Activated T-helper 17 cell treated with anti-CD3 and anti-CD28 coated beads, Interleukin-2, amount 50 U/mL, for 72 hours (primary cell): Measurements from ENCODE around the gene PCDHGC3. TPM values are rescaled to one million over a fixed set of nuclear protein-coding genes. Genes with fewer than 3 reads are reported as not detected.
A peak's percentile ranks its signal among the peaks of the same experiment; 100 is the strongest.

ENCODE experiments used
- ATAC-seq: fragments of 150-1000 bp; cut with Tn5 transposase; replicated peaks from 2 replicates; pipeline ENCODE4 v1.10.0; 2021; ENCODE audit warnings: mild to moderate bottlenecking, moderate library complexity
- H3K27ac Mint-ChIP-seq: one replicate; pipeline ENCODE4 v1.8.0; 2022; ENCODE audit warnings: mixed read lengths
- H3K27me3 Mint-ChIP-seq: one replicate; pipeline ENCODE4 v1.8.0; 2022; ENCODE audit warnings: mixed read lengths
- H3K36me3 Mint-ChIP-seq: one replicate; pipeline ENCODE4 v1.8.0; 2022; ENCODE audit warnings: low read depth, mild to moderate bottlenecking, mixed read lengths
- H3K4me1 Mint-ChIP-seq: one replicate; pipeline ENCODE4 v1.8.0; 2022; ENCODE audit warnings: mixed read lengths
- H3K4me3 Mint-ChIP-seq: one replicate; pipeline ENCODE4 v1.8.0; 2022; ENCODE audit warnings: mild to moderate bottlenecking, mixed read lengths
- H3K9me3 Mint-ChIP-seq: one replicate; pipeline ENCODE4 v1.8.0; 2022; ENCODE audit warnings: mixed read lengths
- total RNA-seq, 2 donors: library from RNA; stranded (reverse); gene quantifications; one replicate each; pipeline ENCODE4 v1.2.3, GENCODE V29; 2022

Gene PCDHGC3
- total RNA-seq, 2 donors from 2014 or later, result 0.56 TPM; not detected in 1

DNA sequence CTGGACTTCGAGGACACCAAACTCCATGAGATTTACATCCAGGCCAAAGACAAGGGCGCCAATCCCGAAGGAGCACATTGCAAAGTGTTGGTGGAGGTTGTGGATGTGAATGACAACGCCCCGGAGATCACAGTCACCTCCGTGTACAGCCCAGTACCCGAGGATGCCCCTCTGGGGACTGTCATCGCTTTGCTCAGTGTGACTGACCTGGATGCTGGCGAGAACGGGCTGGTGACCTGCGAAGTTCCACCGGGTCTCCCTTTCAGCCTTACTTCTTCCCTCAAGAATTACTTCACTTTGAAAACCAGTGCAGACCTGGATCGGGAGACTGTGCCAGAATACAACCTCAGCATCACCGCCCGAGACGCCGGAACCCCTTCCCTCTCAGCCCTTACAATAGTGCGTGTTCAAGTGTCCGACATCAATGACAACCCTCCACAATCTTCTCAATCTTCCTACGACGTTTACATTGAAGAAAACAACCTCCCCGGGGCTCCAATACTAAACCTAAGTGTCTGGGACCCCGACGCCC is 1.3 kb downstream of the PCDHGC3 start:
- no peak overlapping the region for H3K27ac Mint-ChIP-seq
- H3K36me3 Mint-ChIP-seq, result no peaks in the 10 kb centered on the region
- H3K9me3 Mint-ChIP-seq, result no peaks in the 10 kb centered on the region
- peaks cover 8% of the 10 kb centered on the region for H3K4me1 Mint-ChIP-seq
- peaks cover 51% of the 10 kb centered on the region for H3K27me3 Mint-ChIP-seq
- peak overlapping the region; percentile 87 for H3K4me3 Mint-ChIP-seq
- ATAC-seq, result no peak

DNA sequence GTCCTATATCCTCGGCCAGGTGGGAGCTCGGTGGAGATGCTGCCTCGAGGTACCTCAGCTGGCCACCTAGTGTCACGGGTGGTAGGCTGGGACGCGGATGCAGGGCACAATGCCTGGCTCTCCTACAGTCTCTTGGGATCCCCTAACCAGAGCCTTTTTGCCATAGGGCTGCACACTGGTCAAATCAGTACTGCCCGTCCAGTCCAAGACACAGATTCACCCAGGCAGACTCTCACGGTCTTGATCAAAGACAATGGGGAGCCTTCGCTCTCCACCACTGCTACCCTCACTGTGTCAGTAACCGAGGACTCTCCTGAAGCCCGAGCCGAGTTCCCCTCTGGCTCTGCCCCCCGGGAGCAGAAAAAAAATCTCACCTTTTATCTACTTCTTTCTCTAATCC is 2.0 kb downstream of the PCDHGC3 start:
- no peaks in the 10 kb centered on the region for H3K9me3 Mint-ChIP-seq
- H3K27ac Mint-ChIP-seq, result no peak overlapping the region
- peaks cover 8% of the 10 kb centered on the region for H3K4me1 Mint-ChIP-seq
- H3K27me3 Mint-ChIP-seq, result peaks cover 56% of the 10 kb centered on the region
- H3K4me3 Mint-ChIP-seq, result peak overlapping the region; percentile 87
- H3K36me3 Mint-ChIP-seq, result no peaks in the 10 kb centered on the region
- no peak for ATAC-seq

DNA sequence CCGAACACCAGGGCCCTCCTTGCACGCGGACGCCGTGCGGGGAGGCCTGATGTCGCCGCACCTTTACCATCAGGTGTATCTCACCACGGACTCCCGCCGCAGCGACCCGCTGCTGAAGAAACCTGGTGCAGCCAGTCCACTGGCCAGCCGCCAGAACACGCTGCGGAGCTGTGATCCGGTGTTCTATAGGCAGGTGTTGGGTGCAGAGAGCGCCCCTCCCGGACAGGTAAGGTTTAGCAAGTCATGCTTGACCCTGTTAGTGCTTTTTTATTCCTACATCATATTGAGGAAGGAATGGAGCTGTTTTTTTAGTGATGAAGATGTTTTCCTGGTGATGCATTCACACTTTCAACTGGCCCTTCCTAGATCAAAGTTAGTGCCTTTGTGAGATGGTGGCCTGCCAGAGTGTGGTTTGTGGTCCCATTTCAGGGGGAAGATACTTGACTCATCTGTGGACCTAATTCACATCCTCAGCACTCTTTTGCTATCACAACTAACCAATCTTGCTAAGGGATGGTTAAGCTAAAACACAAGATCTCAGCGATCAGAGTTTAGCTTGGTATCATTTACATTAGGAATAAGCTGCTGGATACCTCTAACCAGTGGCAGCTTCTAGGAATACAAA is 2.7 kb downstream of the PCDHGC3 start:
- Mint-ChIP-seq H3K4me1 (peaks cover 8% of the 10 kb centered on the region), H3K36me3 (no peaks in the 10 kb centered on the region), H3K27ac (no peak overlapping the region), H3K9me3 (no peaks in the 10 kb centered on the region), H3K27me3 (peaks cover 60% of the 10 kb centered on the region), H3K4me3 (no peak overlapping the region)
- peak; percentile 28 for ATAC-seq

DNA sequence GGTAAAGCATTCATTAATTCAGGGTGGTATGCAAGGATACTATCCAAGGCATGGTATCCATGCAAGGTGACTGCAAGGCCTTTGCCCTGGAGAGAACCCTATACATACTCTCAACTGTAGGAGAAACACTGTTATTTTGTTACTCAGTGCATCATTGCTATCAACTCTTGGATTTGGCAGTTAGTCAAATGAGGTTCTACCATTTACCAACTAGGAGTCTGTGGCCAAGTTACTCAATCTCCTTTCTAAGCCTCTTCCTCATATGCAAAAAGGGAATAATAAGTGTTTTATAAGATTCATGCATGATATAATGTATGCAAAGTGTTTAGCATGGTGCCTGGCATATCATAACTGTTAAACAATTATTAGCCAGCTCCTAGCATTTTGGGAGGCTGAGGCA is 4.0 kb downstream of the PCDHGC3 start:
- ATAC-seq, result no peak

DNA sequence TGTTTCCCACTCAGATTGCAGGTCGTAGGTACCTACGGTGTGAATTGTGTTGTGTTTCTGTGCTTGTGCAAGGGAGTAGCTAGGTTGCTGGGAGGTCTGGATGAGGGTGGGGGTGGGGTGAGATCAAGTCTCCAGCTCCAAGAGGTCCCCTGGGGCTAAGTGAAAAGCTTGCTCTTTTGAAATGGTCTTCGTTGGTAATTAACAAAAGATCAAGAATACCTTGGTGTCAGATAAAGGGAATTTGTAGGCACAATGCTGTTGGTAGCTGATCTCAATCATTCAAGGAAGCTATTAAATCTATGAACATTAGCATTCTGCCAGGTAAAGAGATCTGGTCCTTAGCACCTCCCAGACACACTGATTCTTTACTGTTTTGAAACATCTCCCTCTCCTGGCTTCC is 8.1 kb downstream of the PCDHGC3 start:
- no peaks in the 10 kb centered on the region for H3K36me3 Mint-ChIP-seq
- H3K27ac Mint-ChIP-seq, result no peak overlapping the region
- H3K4me1 Mint-ChIP-seq, result no peaks in the 10 kb centered on the region
- ATAC-seq, result no peak
- peaks cover 68% of the 10 kb centered on the region for H3K27me3 Mint-ChIP-seq
- H3K4me3 Mint-ChIP-seq, result no peak overlapping the region
- H3K9me3 Mint-ChIP-seq, result no peaks in the 10 kb centered on the region

More for the DNA sequence above, 4.0 kb downstream of the PCDHGC3 start:
- peaks cover 73% of the 10 kb centered on the region for H3K27me3 Mint-ChIP-seq
- peaks cover 8% of the 10 kb centered on the region for H3K4me1 Mint-ChIP-seq
- no peaks in the 10 kb centered on the region for H3K9me3 Mint-ChIP-seq
- no peaks in the 10 kb centered on the region for H3K36me3 Mint-ChIP-seq
- no peak overlapping the region for H3K27ac Mint-ChIP-seq
- H3K4me3 Mint-ChIP-seq, result no peak overlapping the region

DNA sequence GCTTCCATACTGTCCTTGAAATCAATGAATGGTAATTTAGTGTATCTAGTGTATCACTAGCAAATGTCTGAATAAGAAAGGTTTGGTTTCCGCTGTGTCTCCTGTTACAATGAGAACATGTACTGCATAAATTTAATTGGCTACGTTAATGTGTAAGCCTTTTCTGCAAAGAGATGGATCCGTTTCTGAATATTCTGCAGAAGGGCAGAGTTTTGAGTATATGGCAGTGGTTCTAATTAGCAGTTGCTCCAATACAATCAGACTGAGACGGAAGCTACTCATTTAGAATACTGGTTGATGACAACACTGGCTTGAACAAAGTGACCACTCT is 8.5 kb downstream of the PCDHGC3 start:
- no peak for ATAC-seq
- Mint-ChIP-seq H3K4me1 (no peaks in the 10 kb centered on the region), H3K27me3 (peaks cover 70% of the 10 kb centered on the region), H3K27ac (no peak overlapping the region), H3K4me3 (no peak overlapping the region), H3K36me3 (no peaks in the 10 kb centered on the region), H3K9me3 (no peaks in the 10 kb centered on the region)

DNA sequence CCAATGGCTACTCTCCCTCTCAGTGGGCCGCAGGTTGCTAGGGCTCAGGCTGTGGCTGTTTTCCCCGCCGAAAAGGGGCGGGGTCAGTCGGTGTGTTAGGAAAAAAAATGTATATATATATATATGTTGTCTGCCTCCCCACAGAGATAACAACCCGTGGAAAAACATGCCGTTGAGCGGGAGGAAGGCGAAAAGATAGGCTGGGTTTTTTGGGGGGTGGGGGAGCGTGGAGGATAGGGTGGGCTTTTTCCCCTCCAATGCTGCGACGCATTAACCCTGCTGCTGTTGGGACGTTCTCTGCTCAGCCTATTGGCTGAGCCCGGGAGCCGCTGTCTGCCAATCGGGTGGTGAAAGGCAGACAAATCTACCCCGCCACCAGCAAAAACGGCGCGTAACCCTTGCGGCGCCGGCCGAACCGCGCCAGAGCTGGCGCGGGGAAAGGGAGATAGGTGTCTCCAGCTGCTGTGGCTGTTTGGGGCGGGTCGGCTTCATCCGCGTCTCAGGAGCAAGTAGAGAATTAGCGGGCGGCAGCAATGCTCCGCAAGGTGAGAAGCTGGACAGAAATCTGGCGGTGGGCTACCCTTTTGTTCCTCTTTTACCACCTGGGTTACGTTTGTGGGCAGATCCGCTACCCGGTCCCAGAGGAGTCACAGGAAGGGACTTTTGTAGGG is 9.0 kb downstream of the PCDHGC3 start, which contains the start of gene PCDHGC4:
Gene PCDHGC4 (plus strand): TSS at position 390 of the 671 bp plus-strand sequence. CDS start 144 bp downstream, at position 534.
- no peak within 1 kb of the TSS for H3K27ac Mint-ChIP-seq
- ATAC-seq, result no peak
- no peaks in the 10 kb centered on the region for H3K4me1 Mint-ChIP-seq
- H3K9me3 Mint-ChIP-seq, result no peaks in the 10 kb centered on the region
- no peaks in the 10 kb centered on the region for H3K36me3 Mint-ChIP-seq
- peaks cover 69% of the 10 kb centered on the region for H3K27me3 Mint-ChIP-seq
- H3K4me3 Mint-ChIP-seq, result peak within 1 kb of the TSS; percentile 25

DNA sequence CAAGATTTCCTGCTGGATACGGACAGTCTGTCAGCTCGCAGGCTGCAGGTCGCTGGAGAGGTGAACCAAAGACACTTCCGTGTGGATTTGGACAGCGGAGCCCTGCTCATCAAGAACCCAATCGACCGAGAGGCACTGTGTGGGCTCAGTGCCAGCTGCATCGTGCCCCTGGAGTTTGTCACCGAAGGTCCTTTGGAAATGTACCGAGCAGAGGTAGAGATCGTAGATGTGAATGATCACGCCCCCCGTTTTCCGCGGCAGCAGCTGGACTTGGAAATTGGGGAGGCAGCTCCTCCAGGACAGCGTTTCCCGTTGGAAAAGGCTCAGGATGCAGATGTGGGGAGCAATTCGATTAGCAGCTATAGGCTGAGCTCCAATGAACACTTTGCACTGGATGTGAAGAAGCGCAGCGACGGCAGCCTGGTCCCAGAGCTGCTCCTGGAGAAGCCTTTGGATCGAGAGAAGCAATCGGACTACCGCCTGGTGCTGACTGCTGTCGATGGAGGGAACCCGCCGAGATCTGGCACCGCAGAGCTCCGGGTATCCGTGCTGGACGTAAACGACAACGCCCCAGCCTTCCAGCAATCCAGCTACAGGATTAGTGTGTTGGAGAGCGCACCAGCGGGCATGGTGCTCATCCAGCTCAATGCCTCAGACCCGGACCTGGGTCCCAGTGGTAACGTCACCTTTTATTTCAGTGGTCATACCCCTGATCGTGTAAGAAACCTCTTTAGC is 9.7 kb downstream of the PCDHGC3 start:
- Mint-ChIP-seq H3K36me3 (no peaks in the 10 kb centered on the region), H3K4me3 (peak overlapping the region; percentile 25), H3K27me3 (peaks cover 71% of the 10 kb centered on the region), H3K9me3 (no peaks in the 10 kb centered on the region), H3K4me1 (no peaks in the 10 kb centered on the region), H3K27ac (no peak overlapping the region)
- no peak for ATAC-seq

DNA sequence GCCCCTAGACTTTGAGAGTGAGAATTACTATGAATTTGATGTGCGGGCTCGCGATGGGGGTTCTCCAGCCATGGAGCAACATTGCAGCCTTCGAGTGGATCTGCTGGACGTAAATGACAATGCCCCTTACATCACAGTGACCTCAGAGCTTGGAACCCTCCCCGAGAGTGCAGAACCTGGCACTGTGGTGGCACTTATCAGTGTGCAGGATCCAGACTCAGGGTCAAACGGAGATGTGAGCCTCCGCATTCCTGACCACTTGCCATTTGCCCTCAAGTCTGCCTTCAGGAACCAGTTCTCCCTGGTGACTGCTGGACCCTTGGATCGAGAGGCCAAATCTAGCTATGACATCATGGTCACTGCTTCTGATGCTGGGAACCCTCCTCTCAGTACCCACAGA is 10.3 kb downstream of the PCDHGC3 start:
- Mint-ChIP-seq H3K27ac (no peak overlapping the region), H3K4me1 (no peaks in the 10 kb centered on the region), H3K9me3 (no peaks in the 10 kb centered on the region), H3K27me3 (peaks cover 72% of the 10 kb centered on the region), H3K36me3 (no peaks in the 10 kb centered on the region), H3K4me3 (no peak overlapping the region)
- no peak for ATAC-seq

DNA sequence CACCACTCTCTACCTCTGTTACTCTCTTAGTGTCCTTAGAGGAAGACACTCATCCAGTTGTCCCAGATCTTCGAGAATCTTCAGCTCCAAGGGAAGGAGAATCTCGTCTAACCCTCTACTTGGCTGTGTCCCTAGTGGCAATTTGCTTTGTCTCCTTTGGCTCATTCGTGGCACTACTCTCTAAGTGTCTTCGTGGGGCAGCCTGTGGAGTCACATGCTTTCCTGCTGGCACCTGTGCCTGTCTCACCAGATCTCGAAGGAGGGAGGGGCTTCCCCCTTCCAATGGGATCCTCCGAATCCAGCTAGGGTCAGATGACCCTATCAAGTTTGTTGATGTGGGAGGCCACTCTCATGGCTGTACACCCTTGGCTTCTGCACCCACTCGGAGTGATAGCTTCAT is 11.4 kb downstream of the PCDHGC3 start:
- Mint-ChIP-seq H3K27me3 (peaks cover 74% of the 10 kb centered on the region), H3K27ac (no peak overlapping the region), H3K4me3 (no peak overlapping the region), H3K4me1 (no peaks in the 10 kb centered on the region), H3K36me3 (peaks cover 4% of the 10 kb centered on the region), H3K9me3 (no peaks in the 10 kb centered on the region)
- no peak for ATAC-seq

DNA sequence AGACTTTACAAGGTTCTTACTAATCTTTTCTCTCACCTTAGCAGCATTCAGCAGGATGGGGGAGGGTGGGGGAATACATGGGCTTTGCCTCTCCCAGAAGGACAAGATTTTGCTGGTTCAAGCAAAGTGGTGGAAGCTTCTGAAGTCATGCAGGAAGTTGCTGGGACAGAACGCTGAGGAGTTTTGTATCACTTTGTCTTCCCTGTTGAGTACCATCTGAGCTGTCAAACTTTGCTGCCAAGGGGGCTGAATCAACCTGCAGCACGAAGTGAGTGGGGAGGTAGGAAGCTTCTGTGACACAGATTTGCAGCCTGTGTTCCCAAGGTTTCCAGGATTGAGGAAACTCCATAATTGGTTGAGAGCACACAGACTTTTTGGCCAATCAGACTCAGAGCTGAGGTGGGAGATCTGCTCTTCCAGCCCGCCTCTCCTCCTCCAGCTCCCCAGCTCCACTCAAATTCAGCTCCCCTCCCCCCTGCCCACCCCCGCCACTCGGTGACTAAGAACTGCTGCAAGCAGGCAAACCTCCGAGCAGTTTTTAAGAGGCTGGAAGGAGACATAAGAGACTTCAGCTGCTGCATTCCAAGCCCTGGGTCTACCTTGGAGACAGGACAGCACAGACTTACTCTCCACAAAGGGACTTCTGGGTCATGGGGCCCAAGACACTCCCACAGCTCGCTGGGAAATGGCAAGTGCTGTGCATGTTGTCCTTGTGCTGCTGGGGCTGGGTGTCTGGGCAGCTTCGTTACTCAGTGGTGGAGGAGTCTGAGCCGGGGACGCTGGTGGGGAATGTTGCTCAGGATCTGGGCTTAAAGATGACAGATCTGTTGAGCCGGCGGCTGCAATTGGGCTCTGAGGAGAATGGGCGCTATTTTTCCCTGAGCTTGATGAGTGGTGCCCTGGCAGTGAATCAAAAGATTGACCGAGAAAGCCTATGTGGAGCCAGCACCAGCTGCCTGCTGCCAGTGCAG is 13.1 kb downstream of the PCDHGC3 start, which contains the start of gene PCDHGC5:
Gene PCDHGC5 (plus strand): TSS at position 491 of the 971 bp plus-strand sequence. CDS start 160 bp downstream, at position 651.
- Mint-ChIP-seq H3K27me3 (peaks cover 69% of the 10 kb centered on the region), H3K4me1 (no peaks in the 10 kb centered on the region), H3K4me3 (no peak within 1 kb of the TSS), H3K36me3 (peaks cover 5% of the 10 kb centered on the region), H3K9me3 (no peaks in the 10 kb centered on the region), H3K27ac (no peak within 1 kb of the TSS)
- no peak for ATAC-seq

DNA sequence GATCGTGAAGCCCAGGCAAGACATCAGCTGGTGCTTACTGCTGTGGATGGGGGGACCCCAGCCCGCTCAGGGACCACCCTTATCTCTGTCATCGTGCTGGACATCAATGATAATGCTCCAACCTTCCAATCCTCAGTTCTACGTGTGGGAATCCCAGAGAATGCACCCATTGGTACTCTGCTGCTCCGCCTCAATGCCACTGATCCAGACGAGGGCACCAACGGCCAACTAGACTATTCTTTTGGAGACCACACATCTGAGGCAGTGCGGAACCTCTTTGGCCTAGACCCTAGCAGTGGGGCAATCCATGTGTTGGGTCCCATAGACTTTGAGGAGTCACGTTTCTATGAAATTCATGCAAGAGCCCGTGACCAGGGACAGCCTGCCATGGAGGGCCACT is 14.1 kb downstream of the PCDHGC3 start:
- H3K9me3 Mint-ChIP-seq, result no peaks in the 10 kb centered on the region
- H3K4me1 Mint-ChIP-seq, result no peaks in the 10 kb centered on the region
- peaks cover 65% of the 10 kb centered on the region for H3K27me3 Mint-ChIP-seq
- no peak overlapping the region for H3K27ac Mint-ChIP-seq
- no peak for ATAC-seq
- H3K4me3 Mint-ChIP-seq, result no peak overlapping the region
- H3K36me3 Mint-ChIP-seq, result peaks cover 5% of the 10 kb centered on the region

DNA sequence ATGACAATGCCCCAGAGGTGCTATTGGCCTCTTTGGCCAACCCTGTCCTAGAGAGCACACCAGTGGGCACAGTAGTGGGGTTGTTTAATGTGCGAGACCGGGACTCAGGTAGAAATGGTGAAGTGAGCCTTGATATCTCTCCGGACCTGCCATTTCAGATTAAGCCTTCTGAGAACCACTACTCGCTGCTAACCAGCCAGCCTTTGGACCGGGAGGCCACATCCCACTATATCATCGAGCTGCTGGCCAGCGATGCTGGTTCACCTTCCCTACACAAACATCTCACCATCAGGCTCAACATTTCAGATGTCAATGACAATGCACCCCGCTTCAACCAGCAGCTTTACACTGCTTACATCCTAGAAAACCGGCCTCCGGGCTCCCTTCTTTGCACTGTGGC is 14.5 kb downstream of the PCDHGC3 start:
- Mint-ChIP-seq H3K4me1 (peaks cover 2% of the 10 kb centered on the region), H3K36me3 (peaks cover 5% of the 10 kb centered on the region), H3K27ac (no peak overlapping the region), H3K27me3 (peaks cover 62% of the 10 kb centered on the region), H3K9me3 (no peaks in the 10 kb centered on the region), H3K4me3 (no peak overlapping the region)
- ATAC-seq, result no peak

DNA sequence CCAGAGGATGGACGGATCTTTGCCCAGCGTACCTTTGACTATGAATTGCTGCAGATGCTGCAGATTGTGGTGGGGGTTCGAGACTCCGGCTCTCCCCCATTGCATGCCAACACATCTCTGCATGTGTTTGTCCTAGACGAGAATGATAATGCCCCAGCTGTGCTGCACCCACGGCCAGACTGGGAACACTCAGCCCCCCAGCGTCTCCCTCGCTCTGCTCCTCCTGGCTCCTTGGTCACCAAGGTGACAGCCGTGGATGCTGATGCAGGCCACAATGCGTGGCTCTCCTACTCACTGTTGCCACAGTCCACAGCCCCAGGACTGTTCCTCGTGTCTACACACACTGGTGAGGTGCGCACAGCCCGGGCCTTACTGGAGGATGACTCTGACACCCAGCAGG is 15.0 kb downstream of the PCDHGC3 start:
- H3K36me3 Mint-ChIP-seq, result peaks cover 10% of the 10 kb centered on the region
- no peak overlapping the region for H3K4me3 Mint-ChIP-seq
- H3K4me1 Mint-ChIP-seq, result peaks cover 7% of the 10 kb centered on the region
- no peak for ATAC-seq
- no peak overlapping the region for H3K27ac Mint-ChIP-seq
- peaks cover 65% of the 10 kb centered on the region for H3K27me3 Mint-ChIP-seq
- no peaks in the 10 kb centered on the region for H3K9me3 Mint-ChIP-seq
